Mesodermal cell (in vitro differentiated cells): ENCODE results near the gene KNDC1.
"Not testable (repeated sequence)": the region's sequence is repeated elsewhere in the genome, so short reads cannot be mapped to it uniquely, and the experiment has no call there.

Experiments used
- H3K27ac ChIP-seq: 2 replicates; pipeline ENCODE4 v1.7.0; 2013; ENCODE audit warnings: mild to moderate bottlenecking, low read depth, low read length, moderate library complexity; ENCODE audit not compliant: severe bottlenecking
- H3K36me3 ChIP-seq: 2 replicates; pipeline ENCODE4 v1.7.1; 2013; ENCODE audit warnings: mild to moderate bottlenecking, low read length, moderate library complexity; ENCODE audit not compliant: control insufficient read depth, insufficient read depth
- H3K4me1 ChIP-seq: one replicate; pipeline ENCODE4 v1.7.1; 2013; ENCODE audit warnings: mild to moderate bottlenecking, low read length; ENCODE audit not compliant: insufficient read depth, control insufficient read depth, poor library complexity, severe bottlenecking
- H3K4me3 ChIP-seq: 2 replicates; pipeline ENCODE4 v1.7.0; 2013; ENCODE audit warnings: low read length, control low read depth, mild to moderate bottlenecking; ENCODE audit not compliant: insufficient read depth, poor library complexity, severe bottlenecking; ENCODE audit errors: extremely low read depth
- H3K9me3 ChIP-seq: 2 replicates; pipeline ENCODE4 v1.7.1; 2013; ENCODE audit warnings: mild to moderate bottlenecking, low read length, moderate library complexity; ENCODE audit not compliant: control insufficient read depth
- WGBS, 2 experiments: methylation state at CpG; one replicate each; pipeline ENCODE4 v1.1.5; 2013; ENCODE audit warnings: missing lambda C conversion rate in 2 of 2; ENCODE audit not compliant: insufficient coverage in 2 of 2; 5-methylcytosine and 5-hydroxymethylcytosine counted together

Gene KNDC1

GRCh38 chr10:133261726-133262325 lies 101.8 kb downstream of the KNDC1 start:
- WGBS, 2 experiments: 0% methylated on average over 28 to 33 of the region's 79 CpGs
- no peaks in the 10 kb centered on the region for H3K36me3 ChIP-seq
- no peak overlapping the region for H3K27ac ChIP-seq
- peaks cover 26% of the 10 kb centered on the region for H3K4me1 ChIP-seq
- peak overlapping the region; percentile 57 for H3K4me3 ChIP-seq
- no peaks in the 10 kb centered on the region for H3K9me3 ChIP-seq

GRCh38 chr10:133262696-133263095 lies 102.7 kb downstream of the KNDC1 start:
- H3K4me1 ChIP-seq: peaks cover 18% of the 10 kb centered on the region
- WGBS, 2 experiments: 92 to 93% methylated on average over 10 to 14 of the region's 14 CpGs

GRCh38 chr10:133263674-133264073 lies 103.7 kb downstream of the KNDC1 start:
- no peak overlapping the region for H3K27ac ChIP-seq
- 75 to 82% methylated on average over 5 to 9 of the region's 10 CpGs for WGBS, 2 experiments
- no peak overlapping the region for H3K4me3 ChIP-seq
- peaks cover 17% of the 10 kb centered on the region for H3K4me1 ChIP-seq
- H3K36me3 ChIP-seq: no peaks in the 10 kb centered on the region
- no peaks in the 10 kb centered on the region for H3K9me3 ChIP-seq

More at GRCh38 chr10:133262696-133263095, 102.7 kb downstream of the KNDC1 start:
- H3K4me3 ChIP-seq: peak overlapping the region; percentile 25
- no peak overlapping the region for H3K27ac ChIP-seq
- H3K9me3 ChIP-seq: no peaks in the 10 kb centered on the region
- no peaks in the 10 kb centered on the region for H3K36me3 ChIP-seq

GRCh38 chr10:133264461-133264860 lies 104.4 kb downstream of the KNDC1 start:
- Histone ChIP-seq H3K9me3 (no peaks in the 10 kb centered on the region), H3K4me3 (no peak overlapping the region), H3K4me1 (peaks cover 14% of the 10 kb centered on the region), H3K27ac (no peak overlapping the region), H3K36me3 (no peaks in the 10 kb centered on the region)
- WGBS, 2 experiments: 84 to 90% methylated on average over 7 of the region's 9 CpGs

GRCh38 chr10:133265052-133265451 lies 105.0 kb downstream of the KNDC1 start:
- WGBS, 2 experiments: 89 to 96% methylated on average over 3 of the region's 10 CpGs
- not testable (repeated sequence) for H3K27ac ChIP-seq, H3K4me3 ChIP-seq, H3K9me3 ChIP-seq, H3K36me3 ChIP-seq
- H3K4me1 ChIP-seq: peaks cover 14% of the 10 kb centered on the region

GRCh38 chr10:133266056-133266795 lies 106.2 kb downstream of the KNDC1 start:
- Histone ChIP-seq H3K4me1 (peaks cover 10% of the 10 kb centered on the region), H3K9me3 (no peaks in the 10 kb centered on the region), H3K4me3 (no peak overlapping the region), H3K36me3 (no peaks in the 10 kb centered on the region), H3K27ac (no peak overlapping the region)
- 93 to 95% methylated on average over 18 to 19 of the region's 21 CpGs for WGBS, 2 experiments

GRCh38 chr10:133267293-133267692 lies 107.3 kb downstream of the KNDC1 start:
- no peak overlapping the region for H3K4me3 ChIP-seq
- H3K27ac ChIP-seq: no peak overlapping the region
- WGBS, 2 experiments: 89 to 90% methylated on average over 11 to 13 of the region's 14 CpGs
- H3K36me3 ChIP-seq: no peaks in the 10 kb centered on the region
- H3K9me3 ChIP-seq: no peaks in the 10 kb centered on the region
- H3K4me1 ChIP-seq: peaks cover 6% of the 10 kb centered on the region

GRCh38 chr10:133267829-133268228 lies 107.8 kb downstream of the KNDC1 start:
- H3K9me3 ChIP-seq: no peaks in the 10 kb centered on the region
- H3K36me3 ChIP-seq: no peaks in the 10 kb centered on the region
- peaks cover 5% of the 10 kb centered on the region for H3K4me1 ChIP-seq
- H3K27ac ChIP-seq: no peak overlapping the region
- WGBS, 2 experiments: 91 to 93% methylated on average over 20 of the region's 22 CpGs
- no peak overlapping the region for H3K4me3 ChIP-seq

GRCh38 chr10:133268532-133268931 lies 108.5 kb downstream of the KNDC1 start:
- no peak overlapping the region for H3K27ac ChIP-seq
- no peaks in the 10 kb centered on the region for H3K36me3 ChIP-seq
- no peaks in the 10 kb centered on the region for H3K9me3 ChIP-seq
- no peak overlapping the region for H3K4me3 ChIP-seq
- WGBS, 2 experiments: 91 to 92% methylated on average over 20 to 22 of the region's 22 CpGs
- H3K4me1 ChIP-seq: peaks cover 5% of the 10 kb centered on the region

GRCh38 chr10:133269367-133269766 lies 109.3 kb downstream of the KNDC1 start:
- peaks cover 4% of the 10 kb centered on the region for H3K4me1 ChIP-seq
- no peak overlapping the region for H3K27ac ChIP-seq
- H3K36me3 ChIP-seq: no peaks in the 10 kb centered on the region
- H3K9me3 ChIP-seq: no peaks in the 10 kb centered on the region
- no peak overlapping the region for H3K4me3 ChIP-seq
- WGBS, 2 experiments: 88 to 90% methylated on average over 23 to 26 of the region's 26 CpGs

- Histone ChIP-seq H3K9me3 (no peaks in the 10 kb centered on the region), H3K4me3 (no peak overlapping the region), H3K36me3 (no peaks in the 10 kb centered on the region), H3K4me1 (peaks cover 6% of the 10 kb centered on the region), H3K27ac (no peak overlapping the region)
- 85 to 90% methylated on average over 20 of the region's 20 CpGs for WGBS, 2 experiments
Observed at GRCh38 chr10:133270204-133270603, 110.2 kb downstream of the KNDC1 start.
